ENCODE measurements around the gene PRDM8. TPM values are rescaled to one million over a fixed set of nuclear protein-coding genes. Genes with fewer than 3 reads are reported as not detected.
"Not testable (repeated sequence)": the region's sequence is repeated elsewhere in the genome, so short reads cannot be mapped to it uniquely, and the experiment has no call there.

The PRDM8 gene
- total RNA-seq, 4 donors from 2014 or later = 1.3 to 5.4 (median 2.4) TPM

- DNase-seq = no peak
- no peaks in the 10 kb centered on the region for H3K27me3 ChIP-seq
- intact Hi-C loops (cut with DNase I) = no loop called here
- 75 to 85% methylated on average over 2 of the region's 2 CpGs for WGBS, 2 donors
- no peak for TF ChIP-seq CTCF (IDR thresholded peaks at IDR 0.05)
- no peak for TF ChIP-seq POLR2A (IDR thresholded peaks at IDR 0.05)
- no peaks in the 10 kb centered on the region for H3K36me3 ChIP-seq
- no peak overlapping the region for H3K4me3 ChIP-seq (replicated peaks in 1 of 3)
- no peaks in the 10 kb centered on the region for H3K4me1 ChIP-seq
- H3K27ac ChIP-seq = no peak overlapping the region
- H3K9me3 ChIP-seq = no peaks in the 10 kb centered on the region
Observed at GRCh38 chr4:80173841-80174240, 23.5 kb upstream of the PRDM8 start.

DNA sequence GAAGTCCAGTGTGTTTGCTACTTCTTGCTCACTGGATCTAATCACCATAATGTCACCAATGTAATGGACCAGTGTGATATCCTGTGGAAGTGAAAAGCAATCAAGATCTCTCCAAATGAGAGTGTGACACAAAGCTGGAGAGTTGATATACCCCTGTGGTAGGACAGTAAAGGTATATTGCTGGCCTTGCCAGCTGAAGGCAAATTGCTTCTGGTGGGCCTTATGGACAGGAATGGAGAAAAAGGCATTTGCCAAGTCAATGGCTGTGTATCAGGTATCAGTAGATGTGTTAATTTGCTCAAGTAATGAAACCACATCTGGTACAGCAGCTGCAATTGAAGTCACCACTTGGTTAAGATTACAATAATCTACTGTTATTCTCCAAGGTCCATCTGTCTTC is 19.5 kb upstream of the PRDM8 start:
- H3K27ac ChIP-seq; intact Hi-C loops (cut with DNase I); H3K36me3 ChIP-seq; H3K27me3 ChIP-seq; H3K4me3 ChIP-seq (replicated peaks in 1 of 3); H3K9me3 ChIP-seq; H3K4me1 ChIP-seq; DNase-seq: not testable (repeated sequence)

- Histone ChIP-seq H3K27me3 (no peaks in the 10 kb centered on the region), H3K36me3 (no peaks in the 10 kb centered on the region), H3K4me1 (peaks cover 5 to 10% of the 10 kb centered on the region in 2 donors), H3K27ac (no peak overlapping the region), H3K9me3 (no peaks in the 10 kb centered on the region), H3K4me3 (replicated peaks in 1 of 3) (no peak overlapping the region)
- no peak for DNase-seq
- 94 to 97% methylated on average over 4 of the region's 4 CpGs for WGBS, 2 donors
- intact Hi-C loops (cut with DNase I) = no loop called here
- TF ChIP-seq POLR2A (IDR thresholded peaks at IDR 0.05) (no peak), CTCF (IDR thresholded peaks at IDR 0.05) (no peak)
Observed at GRCh38 chr4:80178964-80179363, 18.3 kb upstream of the PRDM8 start.

DNA sequence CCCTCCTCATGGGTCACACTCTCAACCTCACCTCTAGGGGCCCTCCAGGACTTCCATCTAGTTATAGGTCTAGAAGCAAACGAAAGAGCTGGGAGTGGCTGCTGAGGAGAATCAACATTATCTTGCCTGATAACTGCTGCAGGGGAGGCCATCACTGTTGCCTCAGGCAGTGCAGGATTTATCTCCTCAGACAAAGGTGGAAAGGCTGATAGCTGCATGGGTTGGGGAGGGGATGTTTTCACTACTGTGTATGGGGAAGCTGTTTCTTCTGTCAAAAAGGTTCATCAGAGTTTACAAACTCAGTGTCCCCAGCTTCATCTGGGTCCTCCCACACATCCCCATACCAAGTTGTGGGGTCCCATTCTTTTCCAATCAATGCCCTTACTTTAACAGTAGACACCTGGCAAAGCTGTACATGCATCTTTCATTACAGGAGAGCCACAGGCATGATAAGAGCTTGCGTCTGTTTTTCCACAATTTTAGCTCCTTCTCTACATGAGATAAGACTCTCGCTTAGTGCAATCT is 17.6 kb upstream of the PRDM8 start:
- H3K36me3 ChIP-seq = no peaks in the 10 kb centered on the region
- intact Hi-C loops (cut with DNase I) = no loop called here
- no peak for TF ChIP-seq CTCF (IDR thresholded peaks at IDR 0.05)
- TF ChIP-seq POLR2A (IDR thresholded peaks at IDR 0.05) = no peak
- no peak for DNase-seq
- no peaks in the 10 kb centered on the region for H3K9me3 ChIP-seq
- no peak overlapping the region for H3K27ac ChIP-seq
- H3K4me1 ChIP-seq = peaks cover 13 to 16% of the 10 kb centered on the region in 2 donors
- H3K27me3 ChIP-seq = no peaks in the 10 kb centered on the region
- no peak overlapping the region for H3K4me3 ChIP-seq (replicated peaks in 1 of 3)
- WGBS, 2 donors = 75 to 87% methylated on average over 3 of the region's 3 CpGs

DNA sequence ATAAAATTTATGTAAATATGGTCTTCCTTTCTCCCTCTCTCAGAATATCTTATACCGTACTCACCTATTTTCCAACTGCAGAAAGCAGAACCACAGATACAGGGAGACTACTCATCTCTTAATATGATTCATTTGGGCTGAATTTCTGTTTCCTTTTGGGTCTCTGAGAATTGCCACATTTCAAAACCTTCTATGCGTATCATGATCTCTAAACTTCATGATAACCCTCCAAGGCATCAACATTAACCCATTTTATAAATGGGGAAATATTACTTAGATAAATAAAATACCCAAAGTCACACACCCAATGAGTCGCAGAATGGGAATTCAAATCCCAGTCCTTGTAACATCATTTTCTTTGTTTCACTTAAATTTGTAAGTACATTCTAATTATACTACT is 16.6 kb upstream of the PRDM8 start:
- no peak overlapping the region for H3K4me3 ChIP-seq (replicated peaks in 1 of 3)
- peaks cover 9% of the 10 kb centered on the region for H3K27me3 ChIP-seq
- intact Hi-C loops (cut with DNase I) = no loop called here
- H3K27ac ChIP-seq = no peak overlapping the region
- TF ChIP-seq CTCF (IDR thresholded peaks at IDR 0.05) (no peak), POLR2A (IDR thresholded peaks at IDR 0.05) (no peak)
- no peaks in the 10 kb centered on the region for H3K9me3 ChIP-seq
- WGBS, 2 donors = 85 to 88% methylated on average over 3 of the region's 3 CpGs
- H3K36me3 ChIP-seq = no peaks in the 10 kb centered on the region
- no peak for DNase-seq
- peaks cover 21 to 26% of the 10 kb centered on the region in 2 donors for H3K4me1 ChIP-seq

Measured in thyroid gland (tissue), 4 donors.